ENCODE data around the gene DPYSL4.
A peak's percentile ranks its signal among the peaks of the same experiment; 100 is the strongest.
"Not testable (repeated sequence)": the region's sequence is repeated elsewhere in the genome, so short reads cannot be mapped to it uniquely, and the experiment has no call there.

DPYSL4 gene

GRCh38 chr10:132202070-132202970 is 15.6 kb downstream of the DPYSL4 start:
- DNase-seq, result peak in 5 of 10 donors; percentile 2 to 85 (median 72)
- intact Hi-C loops (cut with DNase I), result no loop called here

GRCh38 chr10:132203256-132204077 is 16.7 kb downstream of the DPYSL4 start:
- intact Hi-C loops (cut with DNase I), result no loop called here
- DNase-seq, result peak in 4 of 10 donors; percentile 29 to 79 (median 66)

- intact Hi-C loops (cut with DNase I), result no loop called here
- peak in 4 of 10 donors; percentile 23 to 68 (median 58) for DNase-seq
Observed at GRCh38 chr10:132204078-132204780, 17.5 kb downstream of the DPYSL4 start.

- peak in 4 of 10 donors; percentile 26 to 83 (median 72) for DNase-seq
- intact Hi-C loops (cut with DNase I), result no loop called here
Observed at GRCh38 chr10:132204781-132205473, 18.2 kb downstream of the DPYSL4 start.

- intact Hi-C loops (cut with DNase I), result no loop called here
- peak in 4 of 10 donors; percentile 37 to 91 (median 80) for DNase-seq
Observed at GRCh38 chr10:132205650-132206376, 19.1 kb downstream of the DPYSL4 start.

GRCh38 chr10:132206377-132206745 is 19.6 kb downstream of the DPYSL4 start:
- intact Hi-C loops (cut with DNase I), result no loop called here
- DNase-seq, result peak in 3 of 10 donors; percentile 4 to 82 (median 78)

- peak in 3 of 10 donors; percentile 62 to 83 (median 80) for DNase-seq
- intact Hi-C loops (cut with DNase I), result no loop called here
Observed at GRCh38 chr10:132206806-132207535, 20.2 kb downstream of the DPYSL4 start.

GRCh38 chr10:132207536-132208461 is 21.1 kb downstream of the DPYSL4 start:
- intact Hi-C loops (cut with DNase I), result no loop called here
- DNase-seq, result peak in 3 of 10 donors; percentile 73 to 83 (median 81)

- peak in 3 of 10 donors; percentile 62 to 80 (median 76) for DNase-seq
- intact Hi-C loops (cut with DNase I), result no loop called here
Observed at GRCh38 chr10:132208462-132209050, 21.8 kb downstream of the DPYSL4 start.

GRCh38 chr10:132209130-132209529 is 22.4 kb downstream of the DPYSL4 start:
- intact Hi-C loops (cut with DNase I), result no loop called here
- peak in 1 of 10 donors; percentile 67 for DNase-seq

- DNase-seq, result peak in 1 of 10 donors; percentile 59
Observed at GRCh38 chr10:132209978-132210530, 23.3 kb downstream of the DPYSL4 start.

GRCh38 chr10:132210766-132211165 is 24.0 kb downstream of the DPYSL4 start:
- peak in 1 of 10 donors; percentile 69 for DNase-seq
- intact Hi-C loops (cut with DNase I), result no loop called here

More at GRCh38 chr10:132209978-132210530, 23.3 kb downstream of the DPYSL4 start:
- intact Hi-C loops (cut with DNase I), result no loop called here

GRCh38 chr10:132211246-132211645 is 24.5 kb downstream of the DPYSL4 start:
- intact Hi-C loops (cut with DNase I), result no loop called here
- DNase-seq, result peak in 1 of 10 donors; percentile 58

GRCh38 chr10:132212816-132213215 is 26.1 kb downstream of the DPYSL4 start:
- peak in 1 of 10 donors; percentile 42 for DNase-seq
- intact Hi-C loops (cut with DNase I), result no loop called here

- intact Hi-C loops (cut with DNase I), result no loop called here
- no peak for DNase-seq
Observed at GRCh38 chr10:132213917-132214316, 27.2 kb downstream of the DPYSL4 start.

- intact Hi-C loops (cut with DNase I); DNase-seq: not testable (repeated sequence)
Observed at GRCh38 chr10:132216441-132216840, 29.7 kb downstream of the DPYSL4 start.

- intact Hi-C loops (cut with DNase I), result no loop called here
- no peak for DNase-seq
Observed at GRCh38 chr10:132219486-132219885, 32.7 kb downstream of the DPYSL4 start.
